Measurements from ENCODE around the gene MUTYH.
"Not testable (repeated sequence)": the region's sequence is repeated elsewhere in the genome, so short reads cannot be mapped to it uniquely, and the experiment has no call there.

MUTYH gene

GRCh38 chr1:45370575-45370974 is 30.3 kb upstream of the MUTYH start:
- Histone ChIP-seq H3K9ac (ENCODE audit: low read length) (no peak overlapping the region), H3K4me1 (ENCODE audit: control insufficient read depth, insufficient read depth, low read length) (no peaks in the 10 kb centered on the region), H3K4me3 (ENCODE audit: low read length) (no peak overlapping the region), H3K27me3 (ENCODE audit: control insufficient read depth, insufficient read depth, low read length) (no peaks in the 10 kb centered on the region), H3K9me3 (ENCODE audit: control insufficient read depth, low read length) (no peaks in the 10 kb centered on the region), H3K36me3 (ENCODE audit: control insufficient read depth, insufficient read depth, low read length) (no peaks in the 10 kb centered on the region)

DNA sequence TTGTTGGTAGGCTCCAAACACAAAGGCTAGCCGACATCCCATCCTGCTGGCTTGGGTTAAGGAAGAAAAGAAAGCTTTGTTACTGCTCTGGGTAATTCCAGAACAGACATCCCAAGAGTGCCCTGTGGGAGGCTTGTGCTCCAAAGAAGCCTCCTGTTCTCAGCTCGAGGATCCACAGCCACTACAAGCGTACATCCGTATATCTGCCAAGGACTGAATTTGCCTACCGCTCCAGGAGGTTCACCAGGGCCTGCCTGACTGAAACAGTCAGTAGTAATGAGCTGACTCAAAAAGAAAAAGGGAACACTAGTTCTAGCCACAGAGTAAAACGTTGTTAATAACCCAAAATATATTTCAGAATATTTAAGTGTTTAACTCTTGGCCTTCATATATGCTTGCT is 24.8 kb upstream of the MUTYH start:
- no peak overlapping the region for H3K4me3 ChIP-seq (ENCODE audit: low read length)
- H3K9ac ChIP-seq (ENCODE audit: low read length) = no peak overlapping the region
- no peaks in the 10 kb centered on the region for H3K4me1 ChIP-seq (ENCODE audit: control insufficient read depth, insufficient read depth, low read length)
- H3K27me3 ChIP-seq (ENCODE audit: control insufficient read depth, insufficient read depth, low read length) = no peaks in the 10 kb centered on the region
- no peaks in the 10 kb centered on the region for H3K9me3 ChIP-seq (ENCODE audit: control insufficient read depth, low read length)
- H3K36me3 ChIP-seq (ENCODE audit: control insufficient read depth, insufficient read depth, low read length) = no peaks in the 10 kb centered on the region

GRCh38 chr1:45364294-45364693 is 24.1 kb upstream of the MUTYH start:
- H3K4me3 ChIP-seq (ENCODE audit: low read length) = no peak overlapping the region
- H3K9me3 ChIP-seq (ENCODE audit: control insufficient read depth, low read length) = no peaks in the 10 kb centered on the region
- H3K27me3 ChIP-seq (ENCODE audit: control insufficient read depth, insufficient read depth, low read length) = no peaks in the 10 kb centered on the region
- no peaks in the 10 kb centered on the region for H3K36me3 ChIP-seq (ENCODE audit: control insufficient read depth, insufficient read depth, low read length)
- H3K9ac ChIP-seq (ENCODE audit: low read length) = no peak overlapping the region
- no peaks in the 10 kb centered on the region for H3K4me1 ChIP-seq (ENCODE audit: control insufficient read depth, insufficient read depth, low read length)

GRCh38 chr1:45360981-45361380 is 20.7 kb upstream of the MUTYH start:
- not testable (repeated sequence) for H3K4me1 ChIP-seq (ENCODE audit: control insufficient read depth, insufficient read depth, low read length); H3K4me3 ChIP-seq (ENCODE audit: low read length); H3K27me3 ChIP-seq (ENCODE audit: control insufficient read depth, insufficient read depth, low read length); H3K36me3 ChIP-seq (ENCODE audit: control insufficient read depth, insufficient read depth, low read length); H3K9ac ChIP-seq (ENCODE audit: low read length); H3K9me3 ChIP-seq (ENCODE audit: control insufficient read depth, low read length)

DNA sequence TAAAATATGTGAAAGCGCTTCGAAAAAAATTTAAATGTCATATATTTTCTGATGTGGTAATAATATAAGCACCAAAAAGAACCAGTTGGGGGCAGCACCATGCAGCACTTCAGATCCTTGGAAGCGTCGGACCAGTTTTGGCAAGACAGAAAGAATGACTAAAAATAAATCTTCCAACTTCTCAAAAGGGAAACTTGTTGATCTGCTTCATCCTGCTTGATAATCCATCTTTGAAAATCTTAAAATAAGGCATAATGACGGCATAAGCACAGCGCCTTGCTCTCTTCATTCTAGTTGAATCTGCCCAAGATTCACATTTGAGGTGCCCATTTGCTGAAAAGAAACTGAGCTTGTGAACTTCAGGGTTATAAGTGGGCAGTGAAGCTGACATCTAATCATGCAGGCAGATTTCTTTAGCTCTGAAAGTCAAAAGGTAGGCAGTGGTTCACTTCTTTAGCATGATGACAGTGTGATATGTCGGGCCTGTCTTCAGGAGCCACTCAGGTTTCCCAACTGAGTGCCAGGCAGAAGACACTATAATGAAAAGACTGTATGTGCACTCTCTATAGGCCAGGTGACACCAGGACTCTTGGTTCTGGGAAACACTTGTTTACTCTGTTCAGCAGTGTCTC is 19.8 kb upstream of the MUTYH start:
- H3K9me3 ChIP-seq (ENCODE audit: control insufficient read depth, low read length) = no peaks in the 10 kb centered on the region
- no peaks in the 10 kb centered on the region for H3K27me3 ChIP-seq (ENCODE audit: control insufficient read depth, insufficient read depth, low read length)
- H3K9ac ChIP-seq (ENCODE audit: low read length) = no peak overlapping the region
- no peaks in the 10 kb centered on the region for H3K4me1 ChIP-seq (ENCODE audit: control insufficient read depth, insufficient read depth, low read length)
- no peak overlapping the region for H3K4me3 ChIP-seq (ENCODE audit: low read length)
- no peaks in the 10 kb centered on the region for H3K36me3 ChIP-seq (ENCODE audit: control insufficient read depth, insufficient read depth, low read length)

DNA sequence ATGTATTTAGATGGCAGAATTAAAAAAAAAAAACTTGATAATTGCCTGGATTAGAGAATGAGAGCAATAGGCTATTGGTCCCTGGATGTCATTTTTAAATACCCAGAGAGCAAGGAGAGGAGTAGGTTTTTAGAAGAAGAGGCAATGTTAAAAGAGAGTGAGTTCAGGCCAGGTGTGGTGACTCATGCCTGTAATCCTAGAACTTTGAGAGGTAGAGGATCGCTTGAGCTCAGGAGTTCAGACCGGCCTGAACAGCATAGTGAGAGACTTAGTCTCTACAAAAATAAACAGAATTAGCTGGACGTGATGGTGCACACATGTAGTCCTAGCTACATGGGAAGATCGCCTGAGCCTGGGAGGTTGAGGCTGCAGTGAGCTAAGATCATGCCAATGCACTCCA is 15.9 kb upstream of the MUTYH start:
- no peaks in the 10 kb centered on the region for H3K36me3 ChIP-seq (ENCODE audit: control insufficient read depth, insufficient read depth, low read length)
- H3K4me1 ChIP-seq (ENCODE audit: control insufficient read depth, insufficient read depth, low read length) = no peaks in the 10 kb centered on the region
- H3K9me3 ChIP-seq (ENCODE audit: control insufficient read depth, low read length) = no peaks in the 10 kb centered on the region
- no peak overlapping the region for H3K9ac ChIP-seq (ENCODE audit: low read length)
- H3K4me3 ChIP-seq (ENCODE audit: low read length) = no peak overlapping the region
- no peaks in the 10 kb centered on the region for H3K27me3 ChIP-seq (ENCODE audit: control insufficient read depth, insufficient read depth, low read length)

DNA sequence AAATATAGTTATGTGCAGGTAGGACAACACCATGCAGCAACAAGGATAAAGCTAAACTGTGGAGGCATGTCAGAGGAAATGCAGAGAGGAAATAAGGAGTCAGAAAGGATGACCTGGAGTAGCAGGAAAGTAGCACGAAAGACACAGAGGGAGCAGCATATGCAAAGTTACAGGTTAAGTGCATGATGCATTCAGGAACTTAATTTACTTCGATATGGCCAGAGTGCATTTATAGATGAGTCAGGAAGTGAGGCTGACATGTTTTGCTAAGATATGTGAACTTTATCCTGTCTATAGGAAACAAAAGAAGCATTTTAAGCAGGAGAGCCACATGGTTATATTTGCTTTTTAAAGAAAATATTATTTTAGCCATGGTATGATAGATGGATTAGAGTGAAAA is 15.4 kb upstream of the MUTYH start:
- H3K9me3 ChIP-seq (ENCODE audit: control insufficient read depth, low read length) = no peaks in the 10 kb centered on the region
- no peak overlapping the region for H3K9ac ChIP-seq (ENCODE audit: low read length)
- H3K4me1 ChIP-seq (ENCODE audit: control insufficient read depth, insufficient read depth, low read length) = no peaks in the 10 kb centered on the region
- no peaks in the 10 kb centered on the region for H3K27me3 ChIP-seq (ENCODE audit: control insufficient read depth, insufficient read depth, low read length)
- no peak overlapping the region for H3K4me3 ChIP-seq (ENCODE audit: low read length)
- H3K36me3 ChIP-seq (ENCODE audit: control insufficient read depth, insufficient read depth, low read length) = no peaks in the 10 kb centered on the region

DNA sequence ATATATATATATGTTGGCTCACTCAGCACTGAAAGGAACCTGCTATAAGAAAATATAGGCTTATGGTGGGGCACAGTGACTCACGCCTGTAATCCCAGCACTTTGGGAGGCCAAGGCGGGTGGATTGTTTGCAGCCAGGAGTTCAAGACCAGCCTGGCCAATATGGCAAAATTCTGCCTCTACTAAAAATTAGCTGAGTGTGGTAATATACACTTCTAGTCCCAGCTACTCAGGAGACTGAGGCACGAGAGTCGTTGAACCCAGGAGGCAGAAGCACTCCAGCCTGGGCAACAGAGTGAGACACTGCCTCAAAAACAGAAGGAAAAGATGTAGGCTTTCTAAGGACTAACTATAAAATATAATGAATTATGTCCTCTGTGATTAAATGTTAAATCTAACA is 14.6 kb upstream of the MUTYH start:
- Histone ChIP-seq H3K4me1 (ENCODE audit: control insufficient read depth, insufficient read depth, low read length) (no peaks in the 10 kb centered on the region), H3K27me3 (ENCODE audit: control insufficient read depth, insufficient read depth, low read length) (no peaks in the 10 kb centered on the region), H3K9me3 (ENCODE audit: control insufficient read depth, low read length) (no peaks in the 10 kb centered on the region), H3K36me3 (ENCODE audit: control insufficient read depth, insufficient read depth, low read length) (no peaks in the 10 kb centered on the region), H3K9ac (ENCODE audit: low read length) (no peak overlapping the region), H3K4me3 (ENCODE audit: low read length) (no peak overlapping the region)

- H3K36me3 ChIP-seq (ENCODE audit: control insufficient read depth, insufficient read depth, low read length) = no peaks in the 10 kb centered on the region
- H3K9me3 ChIP-seq (ENCODE audit: control insufficient read depth, low read length) = no peaks in the 10 kb centered on the region
- no peak overlapping the region for H3K4me3 ChIP-seq (ENCODE audit: low read length)
- H3K4me1 ChIP-seq (ENCODE audit: control insufficient read depth, insufficient read depth, low read length) = no peaks in the 10 kb centered on the region
- H3K9ac ChIP-seq (ENCODE audit: low read length) = no peak overlapping the region
- no peaks in the 10 kb centered on the region for H3K27me3 ChIP-seq (ENCODE audit: control insufficient read depth, insufficient read depth, low read length)
Observed at GRCh38 chr1:45353685-45354084, 13.4 kb upstream of the MUTYH start.

DNA sequence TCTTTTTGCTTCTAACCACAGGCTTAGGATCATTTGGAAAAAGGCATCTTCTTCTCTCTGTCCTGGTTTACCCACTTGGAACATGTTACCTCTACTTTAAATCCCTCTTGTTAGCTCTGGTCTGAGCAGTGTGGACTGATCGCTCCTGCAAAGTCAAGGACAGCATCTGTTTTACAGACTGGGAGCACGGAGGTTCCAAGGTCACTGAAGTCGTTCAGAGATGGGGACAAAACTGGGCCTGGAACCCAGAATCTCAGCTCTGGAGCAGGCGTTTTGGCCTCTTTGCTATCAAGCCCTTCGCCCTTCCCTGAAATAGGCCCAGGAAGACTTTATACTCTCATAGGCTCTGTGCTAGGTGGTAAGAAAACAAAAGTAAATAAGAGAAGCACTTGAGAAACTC is 11.3 kb upstream of the MUTYH start:
- Histone ChIP-seq H3K27me3 (ENCODE audit: control insufficient read depth, insufficient read depth, low read length) (no peaks in the 10 kb centered on the region), H3K9me3 (ENCODE audit: control insufficient read depth, low read length) (no peaks in the 10 kb centered on the region), H3K4me3 (ENCODE audit: low read length) (no peak overlapping the region), H3K36me3 (ENCODE audit: control insufficient read depth, insufficient read depth, low read length) (no peaks in the 10 kb centered on the region), H3K4me1 (ENCODE audit: control insufficient read depth, insufficient read depth, low read length) (no peaks in the 10 kb centered on the region), H3K9ac (ENCODE audit: low read length) (no peak overlapping the region)

DNA sequence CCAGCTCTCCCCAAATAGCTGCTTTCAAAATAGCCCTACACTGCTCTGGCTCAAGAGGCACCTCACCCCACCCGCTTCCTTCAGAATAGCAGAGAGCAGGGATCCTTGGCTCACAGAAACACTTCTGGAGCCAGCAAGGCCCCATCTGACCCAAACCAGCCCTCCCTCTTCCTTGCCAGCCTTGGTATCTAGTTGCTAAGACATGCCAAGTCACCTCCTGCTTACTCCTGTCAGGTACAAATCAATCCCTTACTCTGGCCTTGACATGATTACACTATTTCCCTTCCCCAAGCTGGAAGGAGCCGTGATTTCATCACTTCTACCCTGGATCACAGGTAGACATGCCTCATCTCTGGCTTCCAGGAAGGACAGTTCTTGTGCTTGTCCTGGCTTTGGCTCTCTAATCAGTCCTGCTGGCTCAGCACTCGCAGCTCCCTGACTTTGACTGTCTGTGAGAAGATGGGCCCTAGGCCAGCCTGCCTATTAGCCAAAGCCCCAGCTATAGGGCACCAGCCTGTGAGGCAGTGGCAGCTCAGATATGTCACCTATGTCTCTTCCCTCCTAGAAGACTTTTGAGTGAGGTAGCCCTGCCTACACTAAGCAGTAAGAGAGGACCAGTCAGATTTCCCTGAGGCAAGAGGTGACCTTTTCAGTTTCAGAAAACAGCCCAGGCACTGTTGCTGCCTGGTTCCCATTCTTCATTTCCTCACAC is 8.9 kb upstream of the MUTYH start:
- Histone ChIP-seq H3K4me1 (ENCODE audit: control insufficient read depth, insufficient read depth, low read length) (no peaks in the 10 kb centered on the region), H3K36me3 (ENCODE audit: control insufficient read depth, insufficient read depth, low read length) (no peaks in the 10 kb centered on the region), H3K4me3 (ENCODE audit: low read length) (no peak overlapping the region), H3K27me3 (ENCODE audit: control insufficient read depth, insufficient read depth, low read length) (no peaks in the 10 kb centered on the region), H3K9ac (ENCODE audit: low read length) (no peak overlapping the region), H3K9me3 (ENCODE audit: control insufficient read depth, low read length) (no peaks in the 10 kb centered on the region)

DNA sequence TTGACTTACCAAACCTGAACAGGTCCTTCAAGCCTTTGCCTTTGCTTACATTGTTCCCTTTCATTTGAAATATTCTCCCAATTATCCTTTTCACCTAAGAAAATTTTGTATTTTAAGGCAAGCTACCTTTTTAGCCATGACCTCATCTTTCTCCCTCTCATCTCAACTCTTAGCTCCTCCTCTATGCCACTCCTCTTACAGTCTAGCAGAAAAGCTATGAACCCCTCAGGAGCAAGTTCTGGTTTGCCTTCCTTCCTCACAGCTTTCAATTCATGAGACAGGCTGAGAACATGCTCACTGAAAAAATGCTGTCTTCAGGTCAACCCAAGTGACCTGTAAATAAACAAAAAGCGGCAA is 8.3 kb upstream of the MUTYH start:
- H3K9me3 ChIP-seq (ENCODE audit: control insufficient read depth, low read length) = no peaks in the 10 kb centered on the region
- H3K27me3 ChIP-seq (ENCODE audit: control insufficient read depth, insufficient read depth, low read length) = no peaks in the 10 kb centered on the region
- H3K9ac ChIP-seq (ENCODE audit: low read length) = no peak overlapping the region
- H3K36me3 ChIP-seq (ENCODE audit: control insufficient read depth, insufficient read depth, low read length) = no peaks in the 10 kb centered on the region
- no peaks in the 10 kb centered on the region for H3K4me1 ChIP-seq (ENCODE audit: control insufficient read depth, insufficient read depth, low read length)
- no peak overlapping the region for H3K4me3 ChIP-seq (ENCODE audit: low read length)

GRCh38 chr1:45348020-45348419 is 7.8 kb upstream of the MUTYH start:
- H3K9ac ChIP-seq (ENCODE audit: low read length) = no peak overlapping the region
- H3K4me3 ChIP-seq (ENCODE audit: low read length) = no peak overlapping the region
- H3K4me1 ChIP-seq (ENCODE audit: control insufficient read depth, insufficient read depth, low read length) = no peaks in the 10 kb centered on the region
- H3K27me3 ChIP-seq (ENCODE audit: control insufficient read depth, insufficient read depth, low read length) = no peaks in the 10 kb centered on the region
- no peaks in the 10 kb centered on the region for H3K36me3 ChIP-seq (ENCODE audit: control insufficient read depth, insufficient read depth, low read length)
- H3K9me3 ChIP-seq (ENCODE audit: control insufficient read depth, low read length) = no peaks in the 10 kb centered on the region
